Transverse colon (tissue), 4 donors: ENCODE measurements around the gene TMEM30B.

Source experiments
- CTCF ChIP-seq, 5 experiments: fragments of 200-600 bp in 3 of 5; fragments of 450-650 bp in 2 of 5; sonication (generic) in 3 of 5; IDR thresholded peaks; 1 replicate in 2 of 5; 2 replicates in 3 of 5; pipeline ENCODE4 v1.5.1; 2016 to 2017; ENCODE audit warnings: antibody characterized with exemption in 5 of 5, inconsistent platforms in 3 of 5, mild to moderate bottlenecking in 2 of 5, moderate library complexity in 1 of 5
- POLR2A ChIP-seq: fragments of 450-650 bp; IDR thresholded peaks from one replicate; pipeline ENCODE4 v1.6.1; 2016; ENCODE audit warnings: antibody characterized with exemption, mild to moderate bottlenecking, moderate library complexity
- POLR2AphosphoS5 ChIP-seq, 3 donors: sonication (generic); formaldehyde crosslinking; IDR thresholded peaks; one replicate each; pipeline ENCODE4 v1.6.1; 2016; ENCODE audit warnings: antibody characterized with exemption in 3 of 3

DNA sequence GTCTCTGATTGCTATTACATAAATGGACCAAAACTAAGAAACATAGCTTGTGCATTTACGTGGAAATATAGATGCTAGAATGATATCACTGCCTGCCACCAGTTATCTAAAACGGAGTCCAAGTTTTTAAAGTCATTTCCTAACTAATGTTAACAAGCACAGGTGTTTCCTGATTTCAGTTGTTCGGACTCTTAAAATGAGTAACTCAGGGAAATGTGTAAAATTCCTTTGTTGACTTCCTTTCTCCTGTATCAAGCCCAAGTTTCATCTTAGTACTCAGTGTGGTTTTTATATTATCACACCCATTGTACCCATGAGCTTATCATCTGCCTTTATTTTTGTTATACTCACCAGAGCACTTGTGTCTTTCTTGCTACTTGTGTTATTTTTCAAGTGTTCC, 27.1 kb upstream of the TMEM30B start:
- TF ChIP-seq CTCF (IDR thresholded peaks at IDR 0.05) (no peak), POLR2A (no peak), POLR2AphosphoS5 (IDR thresholded peaks at IDR 0.05) (no peak)
